ENCODE results near the gene HNF1B.

The HNF1B gene

DNA sequence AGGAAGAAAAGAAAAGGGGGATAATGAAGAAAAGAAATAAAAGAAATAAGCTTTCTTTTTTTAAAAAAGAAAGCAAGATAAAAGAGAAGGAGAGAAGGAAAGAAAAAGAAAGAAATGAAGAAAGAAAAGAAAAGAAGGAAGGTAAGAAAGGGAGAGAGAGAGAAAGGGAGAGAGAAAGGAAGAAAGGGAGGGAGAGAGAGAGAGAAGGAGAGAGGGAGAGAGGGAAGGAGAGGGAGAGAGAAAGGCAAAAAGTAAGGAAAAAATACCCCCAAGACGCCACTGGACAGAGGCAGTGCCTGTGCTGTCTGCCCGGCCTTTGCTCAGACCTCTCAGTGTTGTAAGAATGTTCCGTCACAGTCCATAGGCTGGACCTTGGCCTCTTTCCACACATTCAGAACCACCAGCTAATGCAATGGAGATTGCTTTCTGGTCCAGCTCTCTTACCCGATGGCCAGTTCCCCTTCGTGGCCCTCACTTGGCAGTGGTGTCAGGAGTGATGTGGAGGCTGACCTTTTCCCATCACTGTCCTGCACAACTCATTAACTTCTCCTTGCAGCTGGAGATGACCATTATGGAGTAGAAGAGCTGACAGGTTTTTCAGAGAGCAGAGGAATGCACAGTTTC is 14.3 kb upstream of the HNF1B start:
- DNase-seq, result no peak

DNA sequence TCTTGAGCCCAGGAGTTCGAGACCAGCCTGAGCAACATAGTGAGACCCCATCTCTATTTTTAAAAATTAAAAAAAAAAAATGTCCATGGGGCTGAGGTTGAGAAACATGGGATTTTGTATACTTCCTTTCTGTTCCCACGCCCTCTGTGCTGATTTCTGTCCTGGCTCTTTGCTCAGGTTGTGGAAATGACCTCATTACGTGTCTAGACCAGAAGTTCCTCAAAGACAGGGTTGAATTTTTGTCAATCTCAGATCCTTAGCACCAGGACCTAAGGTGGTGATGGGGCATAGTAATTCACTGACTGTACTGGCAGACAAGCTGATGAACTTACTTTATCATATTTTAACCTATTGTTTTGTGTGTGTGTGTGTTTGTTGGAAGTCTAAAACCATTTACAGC is 11.2 kb upstream of the HNF1B start:
- no peak for DNase-seq

GRCh38 chr17:37755455-37755854 is 10.6 kb upstream of the HNF1B start:
- no peak for DNase-seq

DNA sequence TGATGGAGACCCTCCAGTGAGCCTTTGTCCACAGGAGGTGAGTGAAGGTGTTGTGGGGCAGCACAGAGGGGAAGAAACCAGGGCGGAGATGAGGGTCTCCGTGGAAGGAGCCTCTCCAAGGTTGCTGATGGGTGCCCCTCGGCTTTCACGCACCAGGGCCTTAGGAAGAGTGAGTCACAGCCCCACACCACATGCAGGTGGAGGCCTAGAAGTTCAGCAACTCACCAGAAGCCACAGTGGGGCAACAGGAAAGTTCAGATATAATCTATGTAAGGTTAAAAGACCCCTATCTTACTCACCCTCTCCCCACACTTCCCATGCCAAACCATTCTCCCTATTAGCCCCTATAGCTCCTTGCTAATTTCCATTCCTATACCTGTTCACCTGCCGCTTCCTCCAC is 9.5 kb upstream of the HNF1B start:
- no peak for DNase-seq

GRCh38 chr17:37752482-37752881 is 7.6 kb upstream of the HNF1B start:
- DNase-seq, result no peak

- DNase-seq, result no peak
These were observed 6.1 kb upstream of the HNF1B start for GRCh38 chr17:37750768-37751475.

GRCh38 chr17:37750292-37750691 is 5.4 kb upstream of the HNF1B start:
- DNase-seq, result no peak

DNA sequence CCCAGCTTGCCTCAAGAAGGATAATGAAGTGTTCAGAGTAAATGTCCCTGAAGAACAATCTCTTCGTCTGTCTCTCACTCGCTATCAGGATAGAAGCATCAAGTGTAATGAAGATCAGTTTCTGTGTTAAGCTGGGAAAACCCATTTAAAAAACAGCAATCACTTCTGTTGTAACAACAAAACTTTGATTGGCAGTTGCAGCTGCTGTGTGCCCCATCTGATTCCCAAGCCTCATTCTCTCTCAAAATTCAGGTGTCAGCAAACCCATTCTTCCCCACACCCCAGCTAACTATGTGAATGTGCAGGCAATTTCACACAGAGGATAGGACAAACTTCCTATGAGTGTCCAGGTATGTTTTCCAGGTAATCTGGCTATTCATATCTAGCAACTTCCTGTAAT is 2.4 kb upstream of the HNF1B start:
- no peak for DNase-seq

DNA sequence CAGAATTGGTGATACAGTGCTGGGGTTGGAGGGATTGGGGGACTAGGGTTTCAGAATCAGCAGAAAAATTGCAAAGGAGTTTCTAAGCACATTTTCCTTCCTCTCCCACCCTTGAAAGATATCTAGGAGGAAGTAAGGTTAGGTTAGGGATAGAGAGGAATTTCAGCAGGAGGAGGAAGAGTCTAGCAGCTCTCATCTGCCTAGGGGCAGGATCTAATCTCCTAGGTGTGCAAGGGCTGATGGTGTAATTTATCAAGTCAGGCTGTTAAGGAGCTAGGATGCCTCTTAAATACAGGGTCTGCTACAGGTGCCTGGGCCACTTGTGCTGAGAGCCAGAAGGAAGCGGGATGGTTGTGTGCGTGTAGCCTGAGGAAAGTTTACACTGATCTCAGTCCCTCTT is 1.8 kb upstream of the HNF1B start:
- DNase-seq, result no peak

DNA sequence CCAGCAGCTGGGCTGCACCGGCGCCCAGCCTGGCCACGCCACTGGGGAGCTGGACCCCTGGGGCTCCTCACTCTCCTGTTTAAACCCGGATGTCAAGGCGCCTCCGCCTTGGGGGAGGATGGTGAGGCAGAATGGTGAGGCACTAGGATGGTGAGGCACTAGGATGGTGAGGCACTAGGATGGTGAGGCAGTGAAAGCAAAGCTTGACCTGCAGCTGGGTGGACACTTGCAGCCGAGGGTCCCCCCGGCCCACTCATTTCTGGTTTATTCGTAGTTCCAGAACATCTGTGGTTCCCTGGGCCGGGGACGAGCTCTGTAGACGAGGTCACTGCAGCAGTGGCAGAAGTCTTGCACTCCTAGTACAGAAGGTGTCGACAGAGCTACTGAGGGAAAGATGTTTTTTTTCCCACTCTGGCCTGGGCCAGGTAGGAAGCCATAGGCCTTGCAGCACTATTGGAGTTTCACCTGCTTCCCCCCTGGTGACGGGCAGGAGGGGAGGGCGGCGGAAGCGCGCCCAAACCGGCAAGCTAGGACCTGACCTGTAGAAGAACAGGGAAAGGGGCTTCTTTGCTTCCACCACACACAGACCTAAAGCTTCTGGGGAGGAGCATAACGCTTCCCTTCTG is 1.1 kb upstream of the HNF1B start:
- DNase-seq, result no peak

GRCh38 chr17:37744633-37744927 is 279 bp downstream of the HNF1B start:
- DNase-seq, result no peak

DNA sequence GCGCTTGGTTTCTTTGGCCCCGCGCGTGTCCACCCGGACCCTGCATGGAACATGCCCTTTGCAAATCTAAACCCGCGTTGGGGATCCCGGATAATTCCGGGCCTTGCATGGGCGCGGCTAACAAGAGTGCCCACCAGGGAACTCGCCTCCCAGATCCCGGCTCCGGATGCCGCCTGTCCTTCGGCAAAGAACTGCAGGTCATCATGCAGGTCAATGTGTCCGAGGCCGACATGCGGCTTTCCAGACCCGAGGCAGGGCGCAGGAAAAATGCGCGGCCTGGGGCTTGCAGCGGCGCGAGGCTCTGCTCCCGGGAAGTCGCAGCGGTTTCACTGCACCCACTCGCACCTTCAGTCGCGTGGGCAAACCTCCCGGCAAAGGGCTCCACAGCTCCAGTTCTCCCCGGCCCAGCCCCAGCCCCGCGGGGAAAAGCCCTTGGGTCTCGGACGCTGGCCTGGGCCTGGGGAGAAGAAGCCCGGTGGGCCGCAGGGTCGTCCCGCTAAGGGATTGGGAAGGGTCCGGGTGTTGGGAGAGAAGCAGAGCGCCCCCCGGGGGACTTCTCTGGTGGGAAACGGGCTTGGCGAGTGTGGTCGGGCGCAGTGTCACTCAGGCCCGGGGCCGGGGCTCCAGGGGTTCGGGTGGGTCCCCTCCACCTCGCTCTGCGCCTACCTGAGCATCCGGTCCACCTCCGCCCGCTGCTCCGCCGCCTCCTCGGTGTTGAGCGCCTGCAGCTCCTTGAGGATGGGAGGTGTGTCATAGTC is 805 bp downstream of the HNF1B start:
- DNase-seq, result peak; percentile 12

DNA sequence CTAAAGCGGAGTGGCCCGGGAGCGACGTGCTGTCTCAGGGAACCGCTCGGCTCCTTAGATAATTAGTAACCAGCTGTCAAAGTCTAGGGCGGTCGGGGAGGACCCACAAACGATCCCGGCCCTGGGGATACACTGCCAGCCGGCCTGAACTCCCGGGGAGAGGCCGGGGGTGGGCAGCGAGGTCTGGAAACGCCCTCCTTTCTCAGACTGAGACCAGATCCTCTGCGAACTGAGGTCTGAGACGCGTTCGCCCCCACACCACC is 1.3 kb downstream of the HNF1B start:
- no peak for DNase-seq

GRCh38 chr17:37742762-37743611 is 1.9 kb downstream of the HNF1B start:
- peak; percentile 3 for DNase-seq

DNA sequence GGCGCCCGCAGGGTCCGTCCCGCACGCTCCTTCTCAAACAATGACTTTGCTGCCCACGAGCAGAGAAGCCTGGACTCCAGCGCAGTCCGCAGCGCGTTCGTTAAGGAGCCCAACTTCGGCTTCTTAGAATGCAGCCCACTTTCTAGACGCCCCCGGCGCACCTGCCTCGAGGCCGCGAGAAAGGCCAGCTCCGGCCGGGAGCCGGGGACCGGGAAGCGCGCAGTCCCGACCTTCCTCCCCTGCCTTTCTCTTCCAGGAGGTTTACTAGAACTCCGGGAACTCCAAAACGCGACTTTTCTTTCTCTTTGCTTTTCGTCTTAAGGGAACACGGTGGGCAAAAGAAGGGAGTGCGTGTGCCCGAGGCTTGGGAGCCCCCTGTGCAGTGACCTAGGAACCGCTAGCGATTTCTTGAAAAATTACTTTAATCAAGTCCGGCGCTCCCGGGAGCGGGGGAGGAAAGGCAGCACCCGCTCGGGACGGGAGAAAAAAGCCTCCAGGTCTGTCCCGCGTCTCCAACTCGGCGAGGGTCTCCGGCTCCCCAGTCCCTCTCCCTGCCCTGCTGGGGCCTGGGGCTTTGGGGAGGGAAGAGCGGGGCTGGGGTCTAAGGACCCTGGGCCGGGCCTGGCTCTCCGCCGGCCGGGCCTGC is 2.6 kb downstream of the HNF1B start:
- no peak for DNase-seq

DNA sequence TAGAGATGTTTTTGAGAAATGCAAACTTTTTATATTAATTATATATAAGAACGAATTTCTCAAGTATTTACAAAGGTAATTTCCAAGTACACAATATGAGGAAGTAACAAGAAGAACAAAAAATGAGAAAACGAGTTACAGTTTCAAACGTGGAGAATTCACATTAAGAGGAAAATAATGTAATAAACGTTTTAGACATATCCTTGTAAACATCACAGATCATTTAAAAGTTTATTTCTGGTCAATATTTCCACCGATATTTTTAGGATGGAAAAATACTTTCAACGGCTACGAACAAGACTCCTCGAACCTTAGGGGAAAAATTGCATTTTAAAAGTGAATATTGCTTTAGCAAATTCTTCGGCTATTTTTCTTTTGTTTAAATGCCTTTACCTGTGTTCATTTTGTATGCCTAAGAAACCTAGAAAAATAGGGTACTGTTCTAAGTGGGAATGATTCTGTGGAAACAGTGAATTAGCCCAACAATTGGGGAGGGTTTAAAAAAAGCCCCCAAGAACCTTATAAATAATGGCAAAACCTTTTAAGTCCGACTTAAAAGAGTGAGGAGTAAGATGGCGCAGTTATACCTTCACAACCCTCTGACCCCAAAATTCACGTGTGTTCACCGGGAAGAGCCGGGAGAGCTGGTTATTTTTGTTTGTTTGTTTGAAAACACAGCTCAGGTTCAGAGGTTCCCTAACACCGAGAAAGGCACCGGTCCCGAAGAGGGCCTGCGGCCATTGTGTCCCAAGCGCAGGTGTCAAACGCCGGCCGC is 3.3 kb downstream of the HNF1B start:
- no peak for DNase-seq

- no peak for DNase-seq
These were observed 3.9 kb downstream of the HNF1B start for GRCh38 chr17:37740915-37741314.

DNA sequence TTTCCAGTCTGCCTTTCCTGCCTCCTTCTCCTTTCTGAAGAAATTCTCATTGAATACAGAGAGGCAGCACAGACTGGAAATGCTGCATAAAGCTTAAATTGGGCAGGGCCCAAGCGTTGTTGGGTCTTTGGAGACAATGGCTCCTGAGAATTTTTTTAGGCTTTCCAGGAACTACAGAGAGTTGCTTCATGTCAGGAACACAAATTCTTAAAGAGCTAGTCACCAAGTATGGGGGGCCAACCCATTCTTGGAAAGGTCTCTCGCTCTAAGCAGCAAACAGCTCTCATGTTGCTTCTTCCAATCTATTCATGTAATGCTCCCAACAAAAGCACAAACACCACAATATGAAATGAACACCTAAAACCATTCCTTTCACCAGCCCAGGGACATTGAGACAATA is 6.9 kb downstream of the HNF1B start:
- DNase-seq, result no peak

GRCh38 chr17:37737081-37737480 is 7.8 kb downstream of the HNF1B start:
- no peak for DNase-seq

- DNase-seq, result no peak
These were observed 8.4 kb downstream of the HNF1B start for GRCh38 chr17:37736428-37736827.

DNA sequence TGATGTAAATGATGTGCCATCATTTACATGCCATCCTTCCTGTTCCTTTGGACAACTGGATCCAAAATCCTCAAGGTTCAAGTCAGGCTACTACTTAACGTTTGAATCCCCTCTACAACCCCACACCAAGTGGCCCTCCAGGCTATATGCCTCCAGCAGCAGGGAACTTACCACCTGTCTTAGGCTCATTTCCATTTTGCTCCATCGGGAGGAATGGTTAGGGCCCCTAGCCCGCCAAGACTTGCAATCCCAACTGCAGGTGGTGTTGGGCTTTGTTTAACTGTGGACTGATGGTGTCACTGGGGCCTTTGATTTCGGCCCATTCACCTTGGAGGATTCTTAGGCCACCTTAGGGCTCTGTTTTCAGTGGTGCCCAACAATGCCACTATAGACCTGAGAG is 9.7 kb downstream of the HNF1B start:
- no peak for DNase-seq

DNA sequence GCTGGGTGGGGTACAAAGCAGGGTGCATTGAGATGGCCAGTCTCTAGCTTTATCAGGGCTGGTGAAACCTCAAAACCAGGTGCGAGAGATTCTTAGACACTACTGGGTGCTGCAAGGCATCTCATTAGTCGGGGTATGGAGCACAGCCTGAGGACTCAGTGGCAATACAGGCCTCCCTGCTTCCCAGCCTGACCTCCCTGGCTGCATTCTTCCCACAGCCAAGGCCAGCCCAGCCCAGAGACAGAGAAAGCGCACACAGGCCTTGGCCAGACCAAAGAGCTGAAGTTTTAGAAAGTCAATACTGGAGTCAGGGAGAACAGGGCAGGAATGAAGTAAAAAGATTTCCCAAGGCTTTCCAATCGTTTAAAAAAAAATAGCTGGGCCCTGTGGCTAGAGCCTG is 12.5 kb downstream of the HNF1B start:
- no peak for DNase-seq

All from CD4-positive, alpha-beta T cell treated with Interleukin-17A for 1 hour (primary cell).